Measurements from ENCODE around the gene RGS6. TPM values are rescaled to one million over a fixed set of nuclear protein-coding genes. Genes with fewer than 3 reads are reported as not detected.

RGS6 gene
- total and polyA plus RNA-seq, 2 donors (not counting 1 experiment from before 2014, with no cell fraction given): not detected

DNA sequence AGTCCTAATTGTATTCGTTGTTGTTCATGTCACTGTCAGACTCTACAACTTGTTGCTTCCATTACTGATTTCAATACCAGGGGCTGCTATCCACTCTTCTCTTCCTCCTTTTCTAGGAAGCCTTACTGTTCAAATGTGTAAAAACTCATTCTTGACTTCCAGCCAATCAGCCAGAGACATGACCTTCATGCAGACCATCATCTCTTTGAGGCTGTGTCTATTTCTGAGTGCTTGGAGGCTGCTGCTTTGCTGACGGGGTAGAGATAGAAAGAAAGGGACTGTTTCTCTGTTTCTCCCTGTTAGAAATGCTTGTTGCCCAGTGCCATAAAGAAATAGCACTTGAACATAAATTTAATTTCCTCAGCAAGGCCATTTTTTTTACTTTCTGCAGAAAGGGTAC is 282.9 kb downstream of the RGS6 start:
- no peak for TF ChIP-seq EZH2 (IDR thresholded peaks at IDR 0.05; ENCODE audit: low read length, missing control alignments)
- TF ChIP-seq, protein P1, sequence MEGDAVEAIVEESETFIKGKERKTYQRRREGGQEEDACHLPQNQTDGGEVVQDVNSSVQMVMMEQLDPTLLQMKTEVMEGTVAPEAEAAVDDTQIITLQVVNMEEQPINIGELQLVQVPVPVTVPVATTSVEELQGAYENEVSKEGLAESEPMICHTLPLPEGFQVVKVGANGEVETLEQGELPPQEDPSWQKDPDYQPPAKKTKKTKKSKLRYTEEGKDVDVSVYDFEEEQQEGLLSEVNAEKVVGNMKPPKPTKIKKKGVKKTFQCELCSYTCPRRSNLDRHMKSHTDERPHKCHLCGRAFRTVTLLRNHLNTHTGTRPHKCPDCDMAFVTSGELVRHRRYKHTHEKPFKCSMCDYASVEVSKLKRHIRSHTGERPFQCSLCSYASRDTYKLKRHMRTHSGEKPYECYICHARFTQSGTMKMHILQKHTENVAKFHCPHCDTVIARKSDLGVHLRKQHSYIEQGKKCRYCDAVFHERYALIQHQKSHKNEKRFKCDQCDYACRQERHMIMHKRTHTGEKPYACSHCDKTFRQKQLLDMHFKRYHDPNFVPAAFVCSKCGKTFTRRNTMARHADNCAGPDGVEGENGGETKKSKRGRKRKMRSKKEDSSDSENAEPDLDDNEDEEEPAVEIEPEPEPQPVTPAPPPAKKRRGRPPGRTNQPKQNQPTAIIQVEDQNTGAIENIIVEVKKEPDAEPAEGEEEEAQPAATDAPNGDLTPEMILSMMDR (conservative IDR thresholded peaks at IDR 0.05 in 1 of 2, IDR thresholded peaks at IDR 0.05 in 1 of 2; ENCODE audit: low read depth in 1 of 2, low read length in 2 of 2): no peak
- Histone ChIP-seq H3K4me3 (replicated peaks in 1 of 4; ENCODE audit: control extremely low read depth in 1 of 4, insufficient read depth in 1 of 4, low read depth in 3 of 4, low read length in 4 of 4) (no peak overlapping the region), H4K20me1 (ENCODE audit: control insufficient read depth, extremely low read depth, insufficient read depth, low read length) (no peaks in the 10 kb centered on the region), H3K4me1 (ENCODE audit: control insufficient read depth, extremely low read depth, insufficient read depth, low read length) (no peaks in the 10 kb centered on the region), H2AFZ (ENCODE audit: low read length) (no peak overlapping the region), H3K36me3 (ENCODE audit: control insufficient read depth, insufficient read depth, low read length) (no peaks in the 10 kb centered on the region), H3K9me3 (ENCODE audit: control insufficient read depth, insufficient read depth, low read depth, low read length) (no peaks in the 10 kb centered on the region), H3K79me2 (ENCODE audit: control insufficient read depth, insufficient read depth, low read length) (no peaks in the 10 kb centered on the region), H3K4me2 (ENCODE audit: extremely low read depth, insufficient read depth, low read length) (no peak overlapping the region), H3K27me3 (ENCODE audit: control insufficient read depth, insufficient read depth, low read length) (no peaks in the 10 kb centered on the region), H3K27ac (ENCODE audit: insufficient read depth, low read length) (no peak overlapping the region), H3K9ac (ENCODE audit: insufficient read depth, low read length) (no peak overlapping the region)
- no peak for DNase-seq (ENCODE audit: low read depth in 2 of 2)

- no peak overlapping the region for H3K27ac ChIP-seq (ENCODE audit: insufficient read depth, low read length)
- H3K4me1 ChIP-seq (ENCODE audit: control insufficient read depth, extremely low read depth, insufficient read depth, low read length): no peaks in the 10 kb centered on the region
- H3K9me3 ChIP-seq (ENCODE audit: control insufficient read depth, insufficient read depth, low read depth, low read length): no peaks in the 10 kb centered on the region
- no peaks in the 10 kb centered on the region for H4K20me1 ChIP-seq (ENCODE audit: control insufficient read depth, extremely low read depth, insufficient read depth, low read length)
- no peaks in the 10 kb centered on the region for H3K79me2 ChIP-seq (ENCODE audit: control insufficient read depth, insufficient read depth, low read length)
- H3K36me3 ChIP-seq (ENCODE audit: control insufficient read depth, insufficient read depth, low read length): no peaks in the 10 kb centered on the region
- H3K27me3 ChIP-seq (ENCODE audit: control insufficient read depth, insufficient read depth, low read length): no peaks in the 10 kb centered on the region
- no peak overlapping the region for H3K4me3 ChIP-seq (replicated peaks in 1 of 4; ENCODE audit: control extremely low read depth in 1 of 4, insufficient read depth in 1 of 4, low read depth in 3 of 4, low read length in 4 of 4)
- no peak overlapping the region for H3K9ac ChIP-seq (ENCODE audit: insufficient read depth, low read length)
- peak in 1 of 2 donors; percentile 2 for DNase-seq (ENCODE audit: low read depth in 2 of 2)
- no peak overlapping the region for H3K4me2 ChIP-seq (ENCODE audit: extremely low read depth, insufficient read depth, low read length)
- H2AFZ ChIP-seq (ENCODE audit: low read length): no peak overlapping the region
- TF ChIP-seq, protein P1 (conservative IDR thresholded peaks at IDR 0.05 in 1 of 2, IDR thresholded peaks at IDR 0.05 in 1 of 2; ENCODE audit: low read depth in 1 of 2, low read length in 2 of 2): no peak
- TF ChIP-seq EZH2 (IDR thresholded peaks at IDR 0.05; ENCODE audit: low read length, missing control alignments): no peak
Observed at GRCh38 chr14:72217135-72217534, 284.9 kb downstream of the RGS6 start.

DNA sequence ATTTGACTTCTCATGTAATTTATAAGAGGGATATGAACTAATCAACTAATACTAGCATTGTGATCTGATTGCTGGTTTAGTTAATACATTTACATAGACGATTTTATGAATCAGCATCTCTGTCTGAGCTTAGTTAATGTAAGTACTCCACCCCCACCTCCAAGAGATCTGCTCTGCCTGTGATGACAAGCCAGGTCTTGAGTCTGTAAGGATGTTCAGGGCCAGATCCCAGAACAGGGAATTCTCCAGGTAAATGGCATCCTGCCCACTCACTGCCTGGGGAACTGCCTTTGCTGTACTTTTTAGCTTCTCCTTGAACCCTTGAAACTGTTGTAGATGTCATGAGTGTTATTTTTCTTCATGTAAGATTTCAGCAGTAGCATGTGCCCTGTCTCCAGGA is 289.8 kb downstream of the RGS6 start:
- TF ChIP-seq, protein P1 (conservative IDR thresholded peaks at IDR 0.05 in 1 of 2, IDR thresholded peaks at IDR 0.05 in 1 of 2; ENCODE audit: low read depth in 1 of 2, low read length in 2 of 2): no peak
- no peak for TF ChIP-seq EZH2 (IDR thresholded peaks at IDR 0.05; ENCODE audit: low read length, missing control alignments)
- no peak overlapping the region for H3K9ac ChIP-seq (ENCODE audit: insufficient read depth, low read length)
- DNase-seq (ENCODE audit: low read depth in 2 of 2): no peak
- H2AFZ ChIP-seq (ENCODE audit: low read length): no peak overlapping the region
- H3K4me2 ChIP-seq (ENCODE audit: extremely low read depth, insufficient read depth, low read length): no peak overlapping the region
- no peaks in the 10 kb centered on the region for H3K36me3 ChIP-seq (ENCODE audit: control insufficient read depth, insufficient read depth, low read length)
- no peaks in the 10 kb centered on the region for H4K20me1 ChIP-seq (ENCODE audit: control insufficient read depth, extremely low read depth, insufficient read depth, low read length)
- H3K4me1 ChIP-seq (ENCODE audit: control insufficient read depth, extremely low read depth, insufficient read depth, low read length): no peaks in the 10 kb centered on the region
- H3K27me3 ChIP-seq (ENCODE audit: control insufficient read depth, insufficient read depth, low read length): no peaks in the 10 kb centered on the region
- H3K4me3 ChIP-seq (replicated peaks in 1 of 4; ENCODE audit: control extremely low read depth in 1 of 4, insufficient read depth in 1 of 4, low read depth in 3 of 4, low read length in 4 of 4): no peak overlapping the region
- no peaks in the 10 kb centered on the region for H3K9me3 ChIP-seq (ENCODE audit: control insufficient read depth, insufficient read depth, low read depth, low read length)
- no peaks in the 10 kb centered on the region for H3K79me2 ChIP-seq (ENCODE audit: control insufficient read depth, insufficient read depth, low read length)
- no peak overlapping the region for H3K27ac ChIP-seq (ENCODE audit: insufficient read depth, low read length)

All from fibroblast of lung (primary cell).